Inflammatory macrophage (primary cell): ENCODE measurements around the gene CEP295NL.
"Not testable (repeated sequence)": the region's sequence is repeated elsewhere in the genome, so short reads cannot be mapped to it uniquely, and the experiment has no call there.

Source experiments
- DNase-seq, 2 donors: peaks; one replicate each; pipeline ENCODE4 v3.0.0-alpha.2; 2020 to 2022

CEP295NL gene

GRCh38 chr17:78929908-78930775 lies 27.1 kb upstream of the CEP295NL start:
- no peak for DNase-seq

- DNase-seq, result peak; percentile 96 to 97
Measured at GRCh38 chr17:78925662-78926555, 22.9 kb upstream of the CEP295NL start.

GRCh38 chr17:78925234-78925633 lies 22.2 kb upstream of the CEP295NL start, which contains the start of gene TIMP2:
TIMP2 (minus strand) TSS chr17:78925387; CDS start chr17:78925088, 299 bp downstream.
- DNase-seq, result peak; percentile 86 to 91

- no peak for DNase-seq
Measured at GRCh38 chr17:78924481-78925151, 21.6 kb upstream of the CEP295NL start.

GRCh38 chr17:78923660-78924453 lies 20.9 kb upstream of the CEP295NL start:
- peak; percentile 50 to 75 for DNase-seq

GRCh38 chr17:78922816-78923498 lies 20.0 kb upstream of the CEP295NL start:
- DNase-seq, result peak; percentile 46 to 51

GRCh38 chr17:78921437-78921971 lies 18.5 kb upstream of the CEP295NL start:
- DNase-seq, result no peak

GRCh38 chr17:78920528-78920927 lies 17.5 kb upstream of the CEP295NL start:
- no peak for DNase-seq

- DNase-seq, result no peak
Measured at GRCh38 chr17:78919861-78920450, 17.0 kb upstream of the CEP295NL start.

- DNase-seq, result no peak
Measured at GRCh38 chr17:78918979-78919378, 16.0 kb upstream of the CEP295NL start.

- DNase-seq, result no peak
Measured at GRCh38 chr17:78917451-78918275, 14.7 kb upstream of the CEP295NL start.

GRCh38 chr17:78915872-78916632 lies 13.1 kb upstream of the CEP295NL start:
- DNase-seq, result peak; percentile 89 to 90

- DNase-seq, result no peak
Measured at GRCh38 chr17:78913115-78913514, 10.1 kb upstream of the CEP295NL start.

- DNase-seq, result peak; percentile 52 to 62
Measured at GRCh38 chr17:78912082-78912481, 9.1 kb upstream of the CEP295NL start.

GRCh38 chr17:78911543-78911942 lies 8.5 kb upstream of the CEP295NL start:
- DNase-seq, result not testable (repeated sequence)

- peak; percentile 94 to 95 for DNase-seq
Measured at GRCh38 chr17:78910497-78911284, 7.7 kb upstream of the CEP295NL start.

- DNase-seq, result no peak
Measured at GRCh38 chr17:78908426-78908825, 5.4 kb upstream of the CEP295NL start.

GRCh38 chr17:78905541-78905940 lies 2.5 kb upstream of the CEP295NL start:
- no peak for DNase-seq
